WTC11 (cell line): ENCODE data around the gene IL4R. TPM values are rescaled to one million over a fixed set of nuclear protein-coding genes. Genes with fewer than 3 reads are reported as not detected.

Source experiments
- ATAC-seq: fragments of 200-7000 bp; cut with Tn5 transposase; 2 replicates; pipeline ENCODE4 v1.10.0; 2021; ENCODE audit warnings: mild to moderate bottlenecking, moderate library complexity
- CTCF ChIA-PET: fragments of 300-600 bp; sonication (Branson Sonifier 250); formaldehyde crosslinking; loops from one replicate; lab custom pipeline; 2021; ENCODE audit warnings: antibody characterized with exemption; lab: Charles Lee
- POLR2A ChIA-PET: fragments of 350-600 bp; sonication (Branson Sonifier 250); formaldehyde crosslinking; loops from one replicate; lab custom pipeline; 2021; ENCODE audit warnings: antibody characterized with exemption; lab: Charles Lee
- DNase-seq: peaks from one replicate; pipeline ENCODE4 v3.0.0; 2021; ENCODE audit warnings: low spot score
- H3K27ac Mint-ChIP-seq: 2 replicates; pipeline ENCODE4 v1.8.0; 2021; ENCODE audit warnings: mixed read lengths
- H3K27me3 Mint-ChIP-seq: 2 replicates; pipeline ENCODE4 v1.8.0; 2021; ENCODE audit warnings: low read depth, mild to moderate bottlenecking, moderate library complexity, mixed read lengths
- H3K36me3 Mint-ChIP-seq: 2 replicates; pipeline ENCODE4 v1.8.0; 2021; ENCODE audit warnings: mixed read lengths
- H3K4me1 Mint-ChIP-seq: 2 replicates; pipeline ENCODE4 v1.8.0; 2022; ENCODE audit warnings: mixed read lengths
- H3K4me3 Mint-ChIP-seq: 2 replicates; pipeline ENCODE4 v1.8.0; 2021; ENCODE audit warnings: mild to moderate bottlenecking, moderate library complexity, mixed read lengths
- H3K9me3 Mint-ChIP-seq: 2 replicates; pipeline ENCODE4 v1.8.0; 2021; ENCODE audit warnings: mixed read lengths
- AR ChIP-seq: fragments of 250-450 bp; sonication (Bioruptor Pico); IDR thresholded peaks from 2 replicates; pipeline ENCODE4 v1.9.0; 2021; ENCODE audit warnings: mild to moderate bottlenecking
- ATF1 ChIP-seq: sonication (generic); formaldehyde crosslinking; IDR thresholded peaks from 2 replicates; pipeline ENCODE4 v1.8.1; 2023; ENCODE audit warnings: mild to moderate bottlenecking, moderate library complexity, missing genetic modification reagents
- E2F4 ChIP-seq: sonication (generic); formaldehyde crosslinking; IDR thresholded peaks from 2 replicates; pipeline ENCODE4 v1.8.1; 2022; ENCODE audit warnings: low read depth, mild to moderate bottlenecking, moderate library complexity, missing genetic modification reagents, borderline replicate concordance
- ERG ChIP-seq: fragments of 250-450 bp; sonication (Bioruptor Pico); IDR thresholded peaks from 2 replicates; pipeline ENCODE4 v1.8.0; 2021; ENCODE audit warnings: mild to moderate bottlenecking
- ESRRA ChIP-seq: sonication (generic); formaldehyde crosslinking; IDR thresholded peaks from 2 replicates; pipeline ENCODE4 v1.8.1; 2022; ENCODE audit warnings: mild to moderate bottlenecking, missing genetic modification reagents, borderline replicate concordance
- FOXK1 ChIP-seq: sonication (generic); formaldehyde crosslinking; IDR thresholded peaks from 2 replicates; pipeline ENCODE4 v1.8.0; 2022; ENCODE audit warnings: mild to moderate bottlenecking, moderate library complexity, missing genetic modification reagents
- FOXP4 ChIP-seq: sonication (generic); formaldehyde crosslinking; IDR thresholded peaks from 2 replicates; pipeline ENCODE4 v1.8.0; 2022; ENCODE audit warnings: mild to moderate bottlenecking, missing genetic modification reagents
- GRHL2 ChIP-seq: fragments of 250-450 bp; sonication (Bioruptor Pico); IDR thresholded peaks from 2 replicates; pipeline ENCODE4 v1.8.0; 2022; ENCODE audit warnings: mild to moderate bottlenecking, moderate library complexity; ENCODE audit not compliant: insufficient replicate concordance, severe bottlenecking
- IRF2 ChIP-seq: sonication (generic); formaldehyde crosslinking; IDR thresholded peaks from 2 replicates; pipeline ENCODE4 v1.8.0; 2022; ENCODE audit warnings: low read depth, missing genetic modification reagents, borderline replicate concordance
- JAZF1 ChIP-seq: fragments of 250-450 bp; sonication (Bioruptor Pico); IDR thresholded peaks from 2 replicates; pipeline ENCODE4 v1.9.0; 2021; ENCODE audit warnings: moderate library complexity, mild to moderate bottlenecking, inconsistent platforms
- JUN ChIP-seq: sonication (generic); formaldehyde crosslinking; IDR thresholded peaks from 2 replicates; pipeline ENCODE4 v1.8.0; 2023; ENCODE audit warnings: mild to moderate bottlenecking, missing genetic modification reagents
- MAX ChIP-seq: sonication (generic); formaldehyde crosslinking; IDR thresholded peaks from 2 replicates; pipeline ENCODE4 v1.8.0; 2022; ENCODE audit warnings: mild to moderate bottlenecking, missing genetic modification reagents
- NFE2L1 ChIP-seq: sonication (generic); formaldehyde crosslinking; IDR thresholded peaks from 2 replicates; pipeline ENCODE4 v1.8.1; 2023; ENCODE audit warnings: missing genetic modification reagents
- NFYB ChIP-seq: sonication (generic); formaldehyde crosslinking; conservative IDR thresholded peaks from 2 replicates; pipeline ENCODE4 v1.8.0; 2022; ENCODE audit warnings: low read depth, missing genetic modification reagents
- NR3C1 ChIP-seq: sonication (generic); formaldehyde crosslinking; conservative IDR thresholded peaks from 2 replicates; pipeline ENCODE4 v1.8.1; 2023; ENCODE audit warnings: low read depth, mild to moderate bottlenecking, missing genetic modification reagents
- SMAD3 ChIP-seq: sonication (generic); formaldehyde crosslinking; IDR thresholded peaks from 2 replicates; pipeline ENCODE4 v1.8.0; 2022; ENCODE audit warnings: missing genetic modification reagents, mild to moderate bottlenecking, borderline replicate concordance
- SOX15 ChIP-seq: fragments of 250-450 bp; sonication (Bioruptor Pico); IDR thresholded peaks from 2 replicates; pipeline ENCODE4 v1.9.0; 2021; ENCODE audit warnings: mild to moderate bottlenecking
- TCF7 ChIP-seq: sonication (generic); formaldehyde crosslinking; IDR thresholded peaks from 2 replicates; pipeline ENCODE4 v1.8.0; 2022; ENCODE audit warnings: mild to moderate bottlenecking, low read depth, missing genetic modification reagents, moderate library complexity
- TEAD1 ChIP-seq: sonication (generic); formaldehyde crosslinking; IDR thresholded peaks from 2 replicates; pipeline ENCODE4 v1.8.0; 2022; ENCODE audit warnings: mild to moderate bottlenecking, missing genetic modification reagents
- USF1 ChIP-seq: sonication (generic); formaldehyde crosslinking; IDR thresholded peaks from 2 replicates; pipeline ENCODE4 v1.8.0; 2022; ENCODE audit warnings: mild to moderate bottlenecking, missing genetic modification reagents
- USF2 ChIP-seq: sonication (generic); formaldehyde crosslinking; IDR thresholded peaks from 2 replicates; pipeline ENCODE4 v1.8.1; 2023; ENCODE audit warnings: mild to moderate bottlenecking, missing genetic modification reagents, moderate library complexity
- ZBTB21 ChIP-seq: sonication (generic); formaldehyde crosslinking; IDR thresholded peaks from 2 replicates; pipeline ENCODE4 v1.8.1; 2023; ENCODE audit warnings: mild to moderate bottlenecking, missing genetic modification reagents, borderline replicate concordance
- ZNF317 ChIP-seq: sonication (generic); formaldehyde crosslinking; IDR thresholded peaks from 2 replicates; pipeline ENCODE4 v1.8.1; 2023; ENCODE audit warnings: low read depth, mild to moderate bottlenecking, moderate library complexity, missing genetic modification reagents, borderline replicate concordance
- ZNF396 ChIP-seq: fragments of 250-450 bp; sonication (Bioruptor Pico); IDR thresholded peaks from 2 replicates; pipeline ENCODE4 v1.8.0; 2021; ENCODE audit warnings: mild to moderate bottlenecking, moderate library complexity, borderline replicate concordance
- ZSCAN18 ChIP-seq: fragments of 250-450 bp; sonication (Bioruptor Pico); IDR thresholded peaks from 2 replicates; pipeline ENCODE4 v2.1.2; 2022; ENCODE audit warnings: mild to moderate bottlenecking, moderate library complexity
- total RNA-seq: library from RNA; stranded (reverse); gene quantifications from 3 replicates; pipeline ENCODE4 v1.2.3, GENCODE V29; 2021

IL4R gene
- total RNA-seq, 1 experiment from 2014 or later = 28.7 TPM

GRCh38 chr16:27356794-27357193, 43.0 kb downstream of the IL4R start:
- Mint-ChIP-seq H3K4me3 (no peak overlapping the region), H3K36me3 (peaks cover 44% of the 10 kb centered on the region), H3K27me3 (no peaks in the 10 kb centered on the region), H3K27ac (no peak overlapping the region), H3K9me3 (peaks cover 8% of the 10 kb centered on the region; the same call in 1 of the 2 replicates), H3K4me1 (peaks cover 3% of the 10 kb centered on the region; the same call in 1 of the 2 replicates)
- ChIA-PET POLR2A (no interaction called here), CTCF (interaction anchor here (1.1 to 3.6 kb wide), 5 partner anchors 10 to 177 kb away, joined by 4 to 44 read pairs (median 11); no protein-coding TSS in a partner anchor)
- DNase-seq = no peak
- no peak for TF ChIP-seq USF2 (CRISPR knock-in tag)
- no peak for TF ChIP-seq USF1 (CRISPR knock-in tag)
- no peak for TF ChIP-seq ZNF396 (CRISPR knock-in tag)
- TF ChIP-seq FOXK1 (CRISPR knock-in tag) = no peak
- no peak for TF ChIP-seq SMAD3
- TF ChIP-seq ATF1 (CRISPR knock-in tag) = no peak
- TF ChIP-seq JAZF1 (CRISPR knock-in tag) = no peak
- TF ChIP-seq ZNF317 (CRISPR knock-in tag) = no peak
- TF ChIP-seq TEAD1 (CRISPR knock-in tag) = no peak
- TF ChIP-seq ESRRA (CRISPR knock-in tag) = no peak
- no peak for TF ChIP-seq GRHL2 (CRISPR knock-in tag)
- no peak for TF ChIP-seq NR3C1
- TF ChIP-seq IRF2 (CRISPR knock-in tag) = no peak
- no peak for TF ChIP-seq TCF7
- TF ChIP-seq NFYB (CRISPR knock-in tag) = no peak
- ATAC-seq = no peak

GRCh38 chr16:27359051-27359450, 45.3 kb downstream of the IL4R start:
- no peaks in the 10 kb centered on the region for H3K27me3 Mint-ChIP-seq

More at GRCh38 chr16:27359051-27359450, 45.3 kb downstream of the IL4R start:
- ChIA-PET POLR2A (no interaction called here), CTCF (no interaction called here)
- Mint-ChIP-seq H3K36me3 (peaks cover 35% of the 10 kb centered on the region), H3K27ac (no peak overlapping the region), H3K4me1 (peaks cover 3% of the 10 kb centered on the region; the same call in 1 of the 2 replicates), H3K9me3 (peaks cover 8% of the 10 kb centered on the region; the same call in 1 of the 2 replicates), H3K4me3 (no peak overlapping the region)
- TF ChIP-seq ZSCAN18 (CRISPR knock-in tag) = no peak
- TF ChIP-seq ERG = no peak
- TF ChIP-seq FOXP4 (CRISPR knock-in tag) = no peak
- TF ChIP-seq NFE2L1 (CRISPR knock-in tag) = no peak
- TF ChIP-seq E2F4 (CRISPR knock-in tag) = no peak
- TF ChIP-seq MAX = no peak
- no peak for TF ChIP-seq SOX15 (CRISPR knock-in tag)
- TF ChIP-seq JUN (CRISPR knock-in tag) = no peak
- TF ChIP-seq NR3C1 = no peak
- no peak for TF ChIP-seq AR (CRISPR knock-in tag)
- no peak for TF ChIP-seq ZBTB21 (CRISPR knock-in tag)
- DNase-seq = no peak
- no peak for ATAC-seq
